ENCODE results near the gene POU5F2. TPM values are rescaled to one million over a fixed set of nuclear protein-coding genes. Genes with fewer than 3 reads are reported as not detected.

Gene POU5F2
- total RNA-seq, 1 experiment from 2014 or later: 0.73 TPM

DNA sequence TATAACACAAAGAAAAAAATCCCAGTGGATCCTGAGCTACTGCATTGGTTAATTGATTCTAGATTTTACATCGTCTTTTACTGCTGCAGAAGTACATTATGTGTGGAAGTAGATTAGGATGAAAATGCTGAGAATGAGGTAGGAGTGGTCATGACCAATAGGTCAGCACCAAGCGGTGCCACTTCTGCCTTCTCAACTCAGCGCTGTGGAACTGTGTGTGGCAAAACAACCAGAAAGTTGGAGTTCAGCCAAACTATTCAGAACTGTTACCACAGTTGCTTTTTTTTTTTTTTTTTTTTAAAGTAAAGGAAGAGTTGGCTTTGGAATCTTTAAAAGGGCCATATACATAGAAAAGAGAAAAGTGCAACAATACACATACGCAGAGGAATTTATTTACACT is 24.2 kb downstream of the POU5F2 start:
- no peaks in the 10 kb centered on the region for H3K27me3 ChIP-seq (replicated peaks; ENCODE audit: insufficient read depth, low read depth, low read length, poor library complexity)
- no peaks in the 10 kb centered on the region for H3K9me3 ChIP-seq (ENCODE audit: low read depth, low read length, poor library complexity, severe bottlenecking)
- H3K4me3 ChIP-seq (ENCODE audit: low read depth, low read length, poor library complexity, severe bottlenecking): no peak overlapping the region
- H3K4me1 ChIP-seq (ENCODE audit: insufficient read depth, low read length, poor library complexity, severe bottlenecking): peaks cover 7% of the 10 kb centered on the region
- no peak overlapping the region for H3K27ac ChIP-seq (ENCODE audit: low read depth, low read length, poor library complexity, severe bottlenecking)
- intact Hi-C loops (cut with micrococcal nuclease; ENCODE audit: unreplicated experiment): no loop called here
- TF ChIP-seq, protein P1, sequence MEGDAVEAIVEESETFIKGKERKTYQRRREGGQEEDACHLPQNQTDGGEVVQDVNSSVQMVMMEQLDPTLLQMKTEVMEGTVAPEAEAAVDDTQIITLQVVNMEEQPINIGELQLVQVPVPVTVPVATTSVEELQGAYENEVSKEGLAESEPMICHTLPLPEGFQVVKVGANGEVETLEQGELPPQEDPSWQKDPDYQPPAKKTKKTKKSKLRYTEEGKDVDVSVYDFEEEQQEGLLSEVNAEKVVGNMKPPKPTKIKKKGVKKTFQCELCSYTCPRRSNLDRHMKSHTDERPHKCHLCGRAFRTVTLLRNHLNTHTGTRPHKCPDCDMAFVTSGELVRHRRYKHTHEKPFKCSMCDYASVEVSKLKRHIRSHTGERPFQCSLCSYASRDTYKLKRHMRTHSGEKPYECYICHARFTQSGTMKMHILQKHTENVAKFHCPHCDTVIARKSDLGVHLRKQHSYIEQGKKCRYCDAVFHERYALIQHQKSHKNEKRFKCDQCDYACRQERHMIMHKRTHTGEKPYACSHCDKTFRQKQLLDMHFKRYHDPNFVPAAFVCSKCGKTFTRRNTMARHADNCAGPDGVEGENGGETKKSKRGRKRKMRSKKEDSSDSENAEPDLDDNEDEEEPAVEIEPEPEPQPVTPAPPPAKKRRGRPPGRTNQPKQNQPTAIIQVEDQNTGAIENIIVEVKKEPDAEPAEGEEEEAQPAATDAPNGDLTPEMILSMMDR (conservative IDR thresholded peaks at IDR 0.05; ENCODE audit: low read depth, low read length): no peak
- no peak for TF ChIP-seq EZH2 (IDR thresholded peaks at IDR 0.05; ENCODE audit: borderline replicate concordance, low read depth, low read length, poor library complexity, severe bottlenecking)
- H3K36me3 ChIP-seq (ENCODE audit: insufficient read depth, low read length, poor library complexity, severe bottlenecking): no peaks in the 10 kb centered on the region
- no peak for DNase-seq (ENCODE audit: low spot score)
- CTCF ChIA-PET: no interaction called here
- BruUV-seq (replicated peaks): no TSS peak
- POLR2A ChIA-PET (ENCODE audit: low non-redundant PET): no interaction called here

DNA sequence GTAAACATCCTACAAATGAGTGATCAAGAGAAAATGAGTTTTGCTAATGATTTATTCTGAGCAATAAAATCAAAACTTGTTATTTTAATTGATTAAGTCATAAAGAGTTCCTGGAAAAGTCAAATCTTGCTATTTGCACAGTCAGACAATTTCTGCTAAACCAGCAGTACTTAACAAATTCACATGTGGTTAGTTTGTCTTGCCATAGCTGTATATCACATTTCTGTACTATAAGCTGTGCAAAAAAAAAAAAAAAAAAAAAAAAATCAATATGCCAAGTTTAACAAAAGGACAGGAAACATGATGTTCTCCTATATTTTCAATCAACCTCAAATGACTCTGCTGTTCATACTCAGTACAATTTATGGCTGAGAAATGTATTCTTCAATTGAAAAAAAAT is 24.9 kb downstream of the POU5F2 start:
- ChIA-PET CTCF (no interaction called here), POLR2A (ENCODE audit: low non-redundant PET) (no interaction called here)
- H3K27ac ChIP-seq (ENCODE audit: low read depth, low read length, poor library complexity, severe bottlenecking): no peak overlapping the region
- no peak for TF ChIP-seq EZH2 (IDR thresholded peaks at IDR 0.05; ENCODE audit: borderline replicate concordance, low read depth, low read length, poor library complexity, severe bottlenecking)
- TF ChIP-seq, protein P1 (conservative IDR thresholded peaks at IDR 0.05; ENCODE audit: low read depth, low read length): no peak
- DNase-seq (ENCODE audit: low spot score): no peak
- H3K27me3 ChIP-seq (replicated peaks; ENCODE audit: insufficient read depth, low read depth, low read length, poor library complexity): no peaks in the 10 kb centered on the region
- no peak overlapping the region for H3K4me3 ChIP-seq (ENCODE audit: low read depth, low read length, poor library complexity, severe bottlenecking)
- intact Hi-C loops (cut with micrococcal nuclease; ENCODE audit: unreplicated experiment): no loop called here
- no peaks in the 10 kb centered on the region for H3K36me3 ChIP-seq (ENCODE audit: insufficient read depth, low read length, poor library complexity, severe bottlenecking)
- no peaks in the 10 kb centered on the region for H3K9me3 ChIP-seq (ENCODE audit: low read depth, low read length, poor library complexity, severe bottlenecking)
- peaks cover 4% of the 10 kb centered on the region for H3K4me1 ChIP-seq (ENCODE audit: insufficient read depth, low read length, poor library complexity, severe bottlenecking)
- no TSS peak for BruUV-seq (replicated peaks)

DNA sequence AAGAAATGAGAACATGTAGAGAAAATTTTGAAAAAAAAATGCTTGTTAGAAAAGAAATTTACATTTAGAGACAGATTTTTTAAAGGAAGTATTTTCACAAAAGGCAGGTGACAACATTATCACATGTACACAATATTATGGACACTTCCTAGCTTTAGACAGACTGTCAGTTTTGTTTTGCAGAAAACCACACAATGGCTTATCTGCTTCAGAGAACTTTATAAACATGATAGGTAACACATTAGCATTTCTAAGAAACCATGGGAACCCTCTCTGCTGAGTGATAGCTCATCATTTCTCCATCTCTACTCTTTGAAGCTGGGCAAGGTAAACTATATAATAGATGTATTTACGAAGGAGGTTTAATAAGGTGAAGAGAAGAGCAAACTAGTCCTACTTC is 25.6 kb downstream of the POU5F2 start:
- BruUV-seq (replicated peaks): no TSS peak
- Histone ChIP-seq H3K4me1 (ENCODE audit: insufficient read depth, low read length, poor library complexity, severe bottlenecking) (no peaks in the 10 kb centered on the region), H3K9me3 (ENCODE audit: low read depth, low read length, poor library complexity, severe bottlenecking) (no peaks in the 10 kb centered on the region), H3K27me3 (replicated peaks; ENCODE audit: insufficient read depth, low read depth, low read length, poor library complexity) (no peaks in the 10 kb centered on the region), H3K27ac (ENCODE audit: low read depth, low read length, poor library complexity, severe bottlenecking) (no peak overlapping the region), H3K36me3 (ENCODE audit: insufficient read depth, low read length, poor library complexity, severe bottlenecking) (no peaks in the 10 kb centered on the region), H3K4me3 (ENCODE audit: low read depth, low read length, poor library complexity, severe bottlenecking) (no peak overlapping the region)
- DNase-seq (ENCODE audit: low spot score): no peak
- ChIA-PET POLR2A (ENCODE audit: low non-redundant PET) (no interaction called here), CTCF (no interaction called here)
- TF ChIP-seq, protein P1 (conservative IDR thresholded peaks at IDR 0.05; ENCODE audit: low read depth, low read length): no peak
- TF ChIP-seq EZH2 (IDR thresholded peaks at IDR 0.05; ENCODE audit: borderline replicate concordance, low read depth, low read length, poor library complexity, severe bottlenecking): no peak
- intact Hi-C loops (cut with micrococcal nuclease; ENCODE audit: unreplicated experiment): no loop called here

All from A673 (cell line).